HG03565 (cell line): Measurements from ENCODE around the gene VPS39.

ENCODE experiments used
- ATAC-seq: cut with Tn5 transposase; IDR thresholded peaks from one replicate; pipeline ENCODE4 v1.9.1; 2021; ENCODE audit warnings: mild to moderate bottlenecking, moderate library complexity; ENCODE audit not compliant: unreplicated experiment

Gene VPS39

DNA sequence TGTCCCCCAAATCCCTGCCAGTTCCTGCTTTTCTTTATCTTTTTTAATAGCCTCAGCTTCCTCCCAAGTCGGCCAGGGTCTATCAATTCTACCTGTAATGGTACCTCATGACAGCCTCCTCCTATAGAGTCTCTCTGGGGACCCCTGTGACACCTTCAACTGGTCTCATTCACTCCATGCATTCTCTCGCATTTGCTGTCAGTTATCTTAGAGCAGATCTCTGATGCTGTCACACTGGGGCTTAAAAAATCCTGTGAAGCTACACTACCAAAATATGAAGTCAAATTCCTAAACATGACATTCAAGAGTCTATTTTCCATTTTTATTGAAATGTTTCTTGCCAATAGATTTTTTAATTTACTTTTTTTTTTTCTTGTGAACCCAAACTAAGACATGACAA, 5.5 kb downstream of the VPS39 start:
- no peak for ATAC-seq

DNA sequence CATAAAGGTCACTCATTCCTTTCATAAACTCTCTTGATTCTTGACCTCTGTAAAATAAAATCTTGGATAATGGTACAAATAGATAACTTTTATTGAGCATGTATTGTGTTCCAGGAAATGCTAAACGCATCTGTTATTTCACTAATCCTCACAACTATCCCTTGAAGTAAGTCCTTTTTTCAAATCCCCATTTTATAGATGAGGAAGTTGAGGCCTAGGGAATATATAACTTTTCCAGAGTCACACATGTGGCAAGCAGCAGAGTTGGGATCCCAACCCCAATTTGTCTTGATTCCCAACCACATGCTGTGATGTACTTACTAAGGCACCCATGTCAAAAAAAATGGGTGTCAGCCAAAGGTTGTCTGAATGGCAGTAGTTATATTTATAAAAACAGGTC, 6.3 kb downstream of the VPS39 start:
- ATAC-seq = no peak

DNA sequence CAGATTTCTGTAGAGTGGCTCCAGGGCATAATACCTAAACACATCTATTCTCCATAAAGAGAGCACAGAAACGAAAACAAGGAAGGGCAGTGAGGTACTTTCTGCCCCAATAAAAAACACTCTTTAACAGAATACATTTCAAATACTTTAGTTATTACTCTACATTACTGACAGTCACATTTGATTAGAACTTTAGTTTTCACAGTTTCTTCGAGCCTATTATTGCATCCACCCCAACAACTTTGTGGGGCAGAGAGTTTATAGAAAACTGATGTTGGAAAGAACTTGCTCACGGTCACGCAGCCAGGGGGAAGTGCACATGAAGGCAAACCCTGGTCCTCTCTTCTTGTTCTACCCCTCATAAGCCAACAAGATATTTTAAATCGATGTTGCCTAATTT, 9.0 kb downstream of the VPS39 start:
- no peak for ATAC-seq

DNA sequence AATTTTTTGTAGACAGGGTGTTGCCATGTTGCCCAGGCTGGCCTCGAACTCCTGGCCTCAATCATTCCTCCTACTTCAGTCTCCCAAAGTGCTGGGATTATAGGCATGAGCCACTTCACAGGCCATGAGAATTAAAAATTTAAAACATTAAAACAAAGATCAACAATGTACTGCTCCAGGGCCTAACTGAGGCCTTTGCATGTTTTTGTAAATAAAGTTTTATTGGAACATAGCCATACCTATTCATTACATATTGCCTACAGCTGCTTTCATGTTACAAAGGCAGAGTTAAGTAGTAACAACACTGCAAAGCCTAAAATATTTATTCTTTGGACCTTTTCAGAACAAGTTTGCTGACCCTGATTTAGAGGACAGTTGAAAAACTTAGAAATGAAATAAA, 9.6 kb downstream of the VPS39 start:
- ATAC-seq = no peak

DNA sequence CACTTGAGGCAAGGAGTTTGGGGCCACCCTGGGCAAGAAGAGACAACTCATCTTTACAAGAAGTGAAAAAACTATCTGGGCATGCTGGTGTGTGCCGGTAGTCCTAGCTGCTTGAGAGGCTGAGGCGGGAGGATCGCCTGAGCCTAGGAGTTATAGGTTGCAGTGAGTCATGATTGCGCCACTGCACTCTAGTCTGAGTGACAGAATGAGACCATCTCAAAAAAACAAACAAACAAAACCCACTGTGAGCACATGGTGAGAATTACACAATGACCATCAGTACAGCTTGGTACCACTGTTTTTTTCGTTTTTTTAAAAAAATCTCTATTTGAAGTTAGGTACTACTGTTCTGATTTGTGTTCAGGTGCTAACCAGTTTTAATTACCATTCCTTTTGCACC, 13.6 kb downstream of the VPS39 start:
- no peak for ATAC-seq

DNA sequence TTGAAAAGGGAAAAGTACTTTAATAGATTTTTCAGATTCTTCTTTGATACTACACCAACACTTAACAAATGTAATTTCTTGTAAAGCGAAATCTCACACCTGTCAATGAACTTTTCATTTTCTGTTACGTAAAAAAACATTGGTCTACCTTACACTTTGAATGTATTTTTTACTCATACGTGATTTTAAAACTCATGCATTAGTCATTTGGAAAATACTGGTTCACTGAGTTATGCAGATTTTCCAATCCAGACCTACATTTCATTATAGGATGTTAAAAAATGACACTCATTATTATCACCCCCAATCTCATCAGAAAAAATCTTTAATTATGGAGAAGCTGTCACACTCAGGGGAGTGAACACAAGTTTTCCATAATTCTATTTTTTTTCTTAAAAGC, 14.7 kb downstream of the VPS39 start:
- no peak for ATAC-seq

DNA sequence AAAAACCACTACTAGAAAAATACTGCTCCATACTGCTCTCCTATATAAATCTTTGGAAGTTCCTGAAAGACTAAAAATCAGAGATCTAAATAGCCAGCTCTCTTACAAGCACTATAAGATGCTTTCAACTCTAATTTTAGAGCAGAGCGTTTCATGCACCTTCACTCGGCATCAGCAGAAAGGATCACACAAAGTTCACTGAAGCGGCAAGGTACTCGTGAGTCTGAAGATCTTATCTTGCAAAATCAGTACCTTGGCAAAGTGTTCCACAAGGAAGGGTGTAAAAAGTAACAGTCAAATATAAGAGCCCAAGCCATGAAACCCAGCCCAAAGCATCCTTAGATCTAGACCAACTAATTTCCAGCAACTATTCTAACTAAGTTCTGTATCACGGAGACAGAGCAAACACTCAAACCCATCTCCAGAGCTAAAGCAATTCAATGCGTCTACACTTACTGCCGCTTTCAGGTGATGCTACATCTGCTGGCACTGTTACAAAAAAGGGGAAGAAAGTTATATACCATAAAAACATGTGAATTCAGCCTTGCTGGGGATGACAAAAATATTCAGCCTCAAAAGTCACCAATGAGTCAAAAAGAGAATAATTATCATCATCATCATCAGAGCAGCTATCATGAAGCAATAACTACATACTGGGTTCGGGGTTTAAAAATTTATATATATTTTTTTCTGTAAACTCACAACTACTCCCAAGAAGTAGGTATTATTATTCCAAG, 16.3 kb downstream of the VPS39 start:
- ATAC-seq = peak; percentile 31

DNA sequence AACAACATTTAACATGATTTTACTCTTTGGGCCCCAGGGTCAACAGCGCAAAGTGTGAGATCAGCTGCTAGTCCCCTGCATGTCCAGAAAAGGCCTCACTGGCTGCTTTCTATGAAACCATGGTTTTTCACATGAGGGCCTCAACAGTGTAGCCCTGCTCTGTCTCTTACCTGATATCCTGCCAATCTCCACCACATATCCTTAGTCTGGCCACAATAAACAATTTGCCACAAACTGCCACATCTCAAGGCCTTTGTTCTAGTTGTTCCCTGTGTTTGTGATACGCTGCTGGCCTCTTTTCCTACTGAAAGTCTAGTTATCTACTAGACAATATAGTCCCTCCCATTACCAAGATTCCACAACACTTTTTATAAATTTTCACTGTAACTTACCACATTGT, 17.7 kb downstream of the VPS39 start:
- ATAC-seq = no peak

DNA sequence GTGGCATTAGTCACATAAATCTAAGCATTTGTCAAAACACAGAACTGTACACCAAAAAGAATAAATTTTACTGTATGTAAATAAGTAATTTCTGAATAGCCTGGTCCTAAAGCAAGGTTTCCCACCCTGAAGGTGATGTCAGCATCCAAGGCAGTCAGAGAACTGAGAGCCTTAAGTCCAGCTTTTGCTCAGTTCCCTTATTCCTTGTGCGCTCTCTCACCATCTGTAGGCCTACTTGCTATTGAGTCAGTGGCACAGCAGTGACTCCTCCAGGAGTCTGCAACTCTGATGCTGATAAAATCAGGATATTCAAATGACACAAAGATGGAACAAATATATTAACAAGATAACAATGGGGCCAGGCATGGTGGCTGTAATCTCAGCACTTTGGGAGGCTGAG, 22.3 kb downstream of the VPS39 start:
- no peak for ATAC-seq

DNA sequence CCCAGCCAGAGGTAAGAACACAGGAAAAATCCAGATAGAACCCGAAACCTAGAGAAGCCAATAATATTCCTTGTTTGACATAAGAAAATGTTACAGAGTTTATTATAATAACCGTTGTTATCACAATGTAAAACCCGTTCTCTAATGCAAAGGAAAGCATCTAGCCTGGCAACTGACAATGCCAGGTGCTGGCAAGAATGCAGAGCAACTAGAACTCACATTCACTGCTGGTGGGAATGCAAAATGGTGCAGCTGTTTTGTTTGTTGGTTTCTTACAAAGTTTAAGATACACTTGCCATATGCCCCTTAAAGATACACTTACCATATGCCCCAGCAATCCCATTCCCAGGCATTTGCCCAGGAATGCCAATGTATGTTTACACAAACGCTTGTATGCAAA, 23.4 kb downstream of the VPS39 start:
- ATAC-seq = no peak

DNA sequence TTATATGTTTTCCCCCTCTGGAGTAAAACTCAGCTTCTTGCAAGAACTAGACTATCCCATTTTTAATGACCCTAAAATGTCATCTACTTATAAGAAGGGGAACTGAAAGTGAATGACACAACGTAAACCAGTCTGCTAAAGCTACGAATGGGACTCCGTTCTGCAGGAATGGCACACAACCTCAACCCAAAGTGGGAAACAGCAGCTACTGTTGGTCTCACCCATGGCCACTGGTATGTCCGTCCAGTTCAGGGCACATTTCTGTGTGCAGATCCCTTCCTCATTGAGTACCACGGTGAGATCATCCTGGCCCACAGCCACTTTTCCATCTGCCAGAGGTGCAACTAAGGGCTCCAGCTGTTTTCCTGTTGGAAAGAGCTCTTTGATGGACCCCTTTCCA, 23.8 kb downstream of the VPS39 start:
- ATAC-seq = no peak

DNA sequence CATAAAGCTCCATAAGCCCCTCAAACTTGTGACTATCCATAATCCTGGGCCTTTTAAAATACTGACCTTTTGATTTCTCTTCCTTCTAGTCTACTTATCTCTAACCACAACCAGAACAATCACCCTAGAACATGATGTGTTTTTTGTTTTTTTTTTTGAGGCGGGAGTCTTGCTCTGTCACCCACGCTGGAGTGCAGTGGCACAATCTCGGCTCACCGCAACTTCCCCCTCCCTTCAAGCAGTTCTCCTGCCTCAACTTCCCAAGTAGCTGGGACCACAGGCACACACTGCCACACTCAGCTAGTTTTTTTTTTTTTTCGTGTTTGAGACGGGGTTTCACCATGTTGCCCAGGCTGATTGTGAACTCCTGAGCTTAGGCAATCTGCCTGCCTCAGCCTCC, 25.1 kb downstream of the VPS39 start:
- no peak for ATAC-seq

DNA sequence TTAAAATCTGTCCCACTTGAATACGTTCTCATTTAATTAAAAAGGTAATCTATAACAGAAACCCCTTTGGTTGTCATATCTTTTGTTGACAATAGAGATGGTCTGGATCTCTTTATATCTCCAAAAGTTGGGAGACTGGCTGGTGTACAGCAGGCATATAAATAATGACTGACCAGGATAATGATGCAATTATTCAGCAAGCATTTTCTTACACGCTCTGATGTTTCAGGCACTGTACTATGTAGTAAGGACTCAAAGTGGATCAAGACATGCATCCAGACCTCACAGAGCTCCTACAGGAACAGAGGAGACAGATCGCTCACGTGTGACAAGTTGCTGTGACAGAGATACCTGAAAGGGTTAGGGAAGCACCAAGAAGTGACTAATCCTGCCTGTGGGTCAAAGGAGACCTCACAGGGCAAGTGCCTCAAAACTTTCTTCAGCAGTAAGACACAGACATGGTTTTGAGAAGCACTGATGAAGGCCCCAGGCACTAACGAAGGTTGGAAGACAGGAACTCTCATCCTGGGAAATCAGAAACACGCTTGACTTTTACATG, 25.7 kb downstream of the VPS39 start:
- ATAC-seq = no peak

DNA sequence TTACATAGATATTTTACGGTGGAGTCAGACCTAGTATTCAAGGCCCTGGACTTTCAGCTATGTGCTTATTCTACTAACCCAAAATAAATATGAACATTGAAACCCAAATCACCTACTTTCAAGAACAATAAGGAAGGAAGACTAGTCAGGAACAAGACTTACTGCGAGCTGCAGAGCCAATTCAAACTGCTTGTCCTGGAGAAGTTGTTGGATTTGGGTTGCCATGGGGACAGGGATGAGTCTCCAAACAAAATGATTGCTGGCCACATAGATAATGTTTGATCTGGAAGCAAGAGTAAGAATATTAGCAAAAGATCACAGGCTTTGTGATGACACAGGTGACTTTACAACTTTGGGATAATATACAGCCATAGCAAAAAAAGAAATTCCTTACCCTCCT, 30.0 kb downstream of the VPS39 start:
- ATAC-seq = no peak

DNA sequence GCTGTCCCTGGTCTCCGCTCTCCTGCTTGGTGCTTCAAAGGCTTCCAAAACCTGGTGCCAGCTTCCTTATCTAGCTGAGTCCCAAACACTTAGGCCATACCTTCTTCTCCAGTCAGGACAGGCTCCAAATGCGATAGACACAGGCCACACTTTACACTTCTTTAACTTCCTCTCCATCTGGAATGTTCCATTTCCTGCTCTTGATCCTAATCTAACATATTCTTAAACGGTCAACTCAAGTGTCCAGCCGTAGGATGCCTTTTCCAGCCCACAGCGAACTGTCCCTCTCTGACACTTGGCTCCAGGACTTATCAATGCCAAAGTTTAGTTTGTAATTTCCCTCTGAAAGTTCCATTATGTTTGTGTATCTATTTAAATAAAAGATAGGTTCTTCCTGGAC, 32.4 kb downstream of the VPS39 start:
- ATAC-seq = no peak

DNA sequence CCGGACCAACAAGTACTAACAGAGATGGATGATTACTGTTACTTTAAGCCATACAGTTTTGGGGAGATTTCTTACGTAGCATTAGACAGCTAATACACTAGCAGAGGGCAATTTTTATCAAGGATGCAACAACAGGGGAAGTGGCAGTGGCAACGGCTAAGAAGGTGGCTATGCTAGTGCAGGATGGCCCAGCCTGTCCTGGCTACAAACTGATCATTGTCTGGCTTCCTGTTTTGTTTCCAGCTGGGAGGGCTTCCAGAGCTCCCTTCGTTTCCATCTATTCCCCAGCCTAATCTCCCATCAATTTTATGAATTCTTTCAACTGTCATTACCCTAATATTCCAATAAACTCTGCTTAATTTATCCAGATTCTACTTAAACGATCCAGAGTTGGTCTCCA, 35.6 kb downstream of the VPS39 start:
- no peak for ATAC-seq

DNA sequence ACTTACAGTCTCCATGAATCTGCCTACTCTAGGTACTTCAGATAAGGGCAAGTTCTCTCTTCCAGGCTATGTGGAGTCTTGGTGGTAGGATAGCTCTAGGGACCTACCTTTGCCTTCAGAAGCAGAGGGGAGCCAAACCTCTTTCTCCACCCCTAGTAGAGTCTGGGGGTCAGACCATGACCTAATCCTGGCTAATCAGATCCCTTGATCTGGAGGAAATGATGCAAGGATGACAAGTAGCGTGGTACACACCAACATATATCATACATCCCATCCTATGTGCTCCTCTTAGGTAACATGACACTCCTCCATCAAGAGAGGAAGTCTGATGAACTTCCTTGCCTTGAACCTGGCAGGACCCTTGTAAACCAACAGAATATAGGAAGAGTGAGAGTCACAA, 36.3 kb downstream of the VPS39 start:
- ATAC-seq = no peak

DNA sequence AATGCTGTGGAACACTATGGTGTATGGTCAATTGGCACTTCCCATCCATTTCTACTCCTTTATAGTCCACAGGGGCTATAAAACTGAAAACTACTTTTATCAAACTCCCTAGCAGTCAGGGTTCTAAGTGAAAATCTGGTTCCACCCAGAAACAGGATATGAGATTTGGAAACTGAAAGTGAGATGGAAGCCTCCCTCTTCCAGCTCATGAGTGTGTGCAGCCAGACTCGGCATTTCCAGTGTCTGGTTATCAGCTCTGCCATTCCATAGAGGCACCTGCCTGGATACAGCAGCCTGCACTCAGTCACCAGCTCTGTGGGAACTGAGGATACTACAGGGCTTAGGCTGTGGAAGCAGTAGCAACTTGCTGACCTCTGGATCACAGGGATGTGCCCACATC, 37.0 kb downstream of the VPS39 start:
- no peak for ATAC-seq

DNA sequence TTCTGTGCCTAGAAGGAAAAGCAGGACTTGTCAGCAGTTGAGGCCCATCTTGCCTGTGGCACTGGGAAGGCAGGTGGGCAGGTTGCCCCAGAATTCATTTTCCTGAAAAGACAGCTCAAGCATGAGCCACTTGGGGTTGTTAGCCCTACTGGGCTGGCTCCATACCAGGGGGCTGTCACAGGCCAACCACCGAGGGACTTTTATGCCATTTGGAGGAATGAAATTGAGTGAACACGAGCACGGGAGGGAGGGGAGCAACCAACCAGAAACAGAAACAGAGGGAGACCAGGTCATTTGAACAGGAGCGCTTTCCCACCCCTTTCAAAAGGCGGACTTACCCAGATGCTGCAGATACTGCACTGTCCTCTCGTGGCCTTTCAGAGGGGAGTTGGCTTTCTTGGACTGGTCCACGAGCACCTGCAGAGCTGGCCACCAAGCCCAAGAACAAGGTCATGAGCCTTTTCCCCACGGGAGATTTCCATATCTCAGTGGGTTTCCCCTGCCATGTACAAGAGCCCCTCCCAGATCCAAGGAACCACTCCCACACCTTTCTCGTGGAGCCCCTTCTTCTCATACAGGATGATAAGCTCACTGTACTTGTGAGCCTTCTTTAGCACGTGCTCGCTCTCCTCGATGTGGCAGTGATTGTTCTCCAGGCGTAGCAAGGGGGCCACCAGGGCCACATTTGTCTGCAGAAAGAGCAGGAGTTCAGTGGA, 41.7 kb downstream of the VPS39 start:
- no peak for ATAC-seq

DNA sequence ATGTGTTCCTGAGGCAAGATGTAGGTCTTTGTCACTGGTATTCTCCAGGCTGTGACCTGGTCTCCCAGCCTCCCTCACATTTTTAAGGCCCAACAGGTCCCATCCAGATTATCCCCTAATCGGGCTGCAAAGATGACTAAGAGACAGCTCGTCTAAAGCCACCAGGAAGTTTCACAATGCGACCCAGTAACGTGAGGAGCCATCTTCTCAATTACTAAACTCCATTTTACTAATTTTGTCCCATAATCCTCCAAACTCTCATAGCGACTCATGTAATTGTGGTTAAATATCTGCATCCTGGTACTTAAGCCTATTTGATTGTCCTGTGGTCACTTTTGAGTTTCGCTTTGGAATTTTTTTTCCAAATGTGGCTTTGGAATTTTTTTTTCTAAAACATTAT, 43.0 kb downstream of the VPS39 start:
- no peak for ATAC-seq

DNA sequence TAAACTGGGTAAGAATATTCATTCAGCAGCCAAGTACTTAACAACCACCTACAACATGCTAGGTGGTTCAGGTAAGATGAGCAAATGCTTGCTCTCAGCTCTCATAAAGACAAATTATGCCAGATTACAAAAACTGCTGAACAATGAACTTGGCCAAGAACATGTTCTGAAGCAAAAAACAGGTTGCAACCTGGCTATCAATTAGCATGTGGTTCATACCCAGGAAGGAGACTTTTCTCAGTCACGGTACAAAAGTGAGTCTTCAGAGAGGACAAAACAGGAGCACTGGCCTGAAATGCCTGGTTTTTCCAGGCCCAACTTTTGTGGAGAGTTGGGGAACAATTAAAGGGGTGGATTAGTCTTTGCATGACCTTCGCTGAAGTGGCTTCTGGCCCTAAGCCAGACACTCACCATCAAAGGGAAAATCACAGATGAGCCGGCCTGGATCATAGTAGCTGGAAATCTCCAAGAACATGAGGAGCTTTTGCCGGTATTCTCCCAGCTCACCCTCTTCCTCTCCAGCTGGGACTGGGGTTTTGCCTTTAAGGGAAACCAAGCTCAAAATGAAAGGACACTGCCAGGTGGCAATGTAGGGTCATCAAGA, 44.1 kb downstream of the VPS39 start:
- no peak for ATAC-seq

DNA sequence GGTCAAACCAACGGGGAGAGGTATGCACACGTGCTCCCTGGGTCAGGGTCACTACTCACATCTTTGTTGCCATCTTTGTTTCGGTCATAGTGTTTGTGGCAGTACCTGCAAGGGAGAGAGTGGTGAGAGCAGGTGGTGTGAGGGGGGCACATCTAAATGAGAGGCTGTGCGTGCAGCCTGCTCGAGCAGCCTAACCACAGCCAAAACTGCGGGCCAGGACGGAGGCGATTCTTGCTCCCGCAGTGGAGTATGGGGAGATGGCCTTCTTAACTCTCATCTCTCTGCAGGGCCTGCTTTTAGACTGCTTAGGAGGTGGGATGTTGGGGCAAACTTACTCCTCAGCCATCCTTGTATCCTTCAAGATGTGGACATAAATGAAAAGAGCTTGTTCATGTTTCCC, 44.8 kb downstream of the VPS39 start:
- ATAC-seq = no peak
